Stimulated activated CD4-positive, alpha-beta T cell treated with anti-CD3 and anti-CD28 coated beads, Interleukin-15, amount 100 ng/mL, for 48 hours (primary cell): ENCODE data around the gene LMOD2.
"Not testable (repeated sequence)": the region's sequence is repeated elsewhere in the genome, so short reads cannot be mapped to it uniquely, and the experiment has no call there.

Experiments used
- DNase-seq, 2 donors: peaks; one replicate each; pipeline ENCODE4 v3.0.0-alpha.2; 2020; ENCODE audit warnings: low read depth in 2 of 2

LMOD2 gene, protein sequence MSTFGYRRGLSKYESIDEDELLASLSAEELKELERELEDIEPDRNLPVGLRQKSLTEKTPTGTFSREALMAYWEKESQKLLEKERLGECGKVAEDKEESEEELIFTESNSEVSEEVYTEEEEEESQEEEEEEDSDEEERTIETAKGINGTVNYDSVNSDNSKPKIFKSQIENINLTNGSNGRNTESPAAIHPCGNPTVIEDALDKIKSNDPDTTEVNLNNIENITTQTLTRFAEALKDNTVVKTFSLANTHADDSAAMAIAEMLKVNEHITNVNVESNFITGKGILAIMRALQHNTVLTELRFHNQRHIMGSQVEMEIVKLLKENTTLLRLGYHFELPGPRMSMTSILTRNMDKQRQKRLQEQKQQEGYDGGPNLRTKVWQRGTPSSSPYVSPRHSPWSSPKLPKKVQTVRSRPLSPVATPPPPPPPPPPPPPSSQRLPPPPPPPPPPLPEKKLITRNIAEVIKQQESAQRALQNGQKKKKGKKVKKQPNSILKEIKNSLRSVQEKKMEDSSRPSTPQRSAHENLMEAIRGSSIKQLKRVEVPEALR

DNA sequence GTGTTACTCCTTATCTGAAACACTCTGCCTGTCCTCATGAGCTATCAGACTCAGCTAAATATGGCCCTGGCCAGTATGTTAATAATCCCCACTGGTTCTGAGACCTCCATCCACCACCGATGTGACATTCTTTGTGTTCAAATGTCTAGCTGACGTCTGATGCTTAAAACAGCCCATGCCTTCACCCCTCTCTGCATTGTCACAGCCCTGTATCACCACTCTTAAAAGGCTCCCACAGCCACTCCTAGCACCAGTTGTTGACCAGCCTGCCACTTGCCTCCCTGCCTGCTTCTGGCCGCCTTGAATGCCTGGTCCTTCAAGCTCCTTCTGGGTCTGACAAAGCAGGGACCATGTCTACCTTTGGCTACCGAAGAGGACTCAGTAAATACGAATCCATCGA lies at the start of gene LMOD2:
Gene LMOD2, plus strand, starts transcription at position 253 of the 400 bp plus-strand sequence. Its CDS starts 98 bp downstream, at position 351.
- no peak for DNase-seq

DNA sequence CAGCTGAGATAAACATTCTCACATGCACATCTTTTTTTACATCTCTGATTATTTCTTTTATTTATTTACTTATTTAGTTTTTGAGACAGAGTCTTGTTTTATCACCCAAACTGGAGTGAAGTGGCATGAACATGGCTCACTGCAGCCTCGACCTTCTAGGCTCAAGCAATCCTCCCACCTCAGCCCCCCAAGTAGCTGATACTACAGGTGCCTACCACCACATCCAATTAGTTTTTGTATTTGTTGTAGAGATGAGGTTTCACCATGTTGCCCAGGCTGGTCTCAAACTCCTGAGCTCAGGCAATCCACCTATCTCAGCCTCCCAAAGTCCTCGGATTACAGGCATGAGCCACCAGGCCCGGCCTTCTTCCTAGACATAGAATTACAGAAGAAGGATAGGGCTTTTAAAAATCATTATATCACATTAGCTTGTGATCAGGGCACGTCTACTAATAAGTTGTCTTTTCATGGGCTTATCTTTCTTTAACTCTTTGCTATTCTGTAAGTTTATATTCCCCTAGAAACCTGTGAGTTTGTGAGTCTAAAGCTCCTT lies 48.2 kb upstream of the LMOD2 start:
- DNase-seq = no peak

DNA sequence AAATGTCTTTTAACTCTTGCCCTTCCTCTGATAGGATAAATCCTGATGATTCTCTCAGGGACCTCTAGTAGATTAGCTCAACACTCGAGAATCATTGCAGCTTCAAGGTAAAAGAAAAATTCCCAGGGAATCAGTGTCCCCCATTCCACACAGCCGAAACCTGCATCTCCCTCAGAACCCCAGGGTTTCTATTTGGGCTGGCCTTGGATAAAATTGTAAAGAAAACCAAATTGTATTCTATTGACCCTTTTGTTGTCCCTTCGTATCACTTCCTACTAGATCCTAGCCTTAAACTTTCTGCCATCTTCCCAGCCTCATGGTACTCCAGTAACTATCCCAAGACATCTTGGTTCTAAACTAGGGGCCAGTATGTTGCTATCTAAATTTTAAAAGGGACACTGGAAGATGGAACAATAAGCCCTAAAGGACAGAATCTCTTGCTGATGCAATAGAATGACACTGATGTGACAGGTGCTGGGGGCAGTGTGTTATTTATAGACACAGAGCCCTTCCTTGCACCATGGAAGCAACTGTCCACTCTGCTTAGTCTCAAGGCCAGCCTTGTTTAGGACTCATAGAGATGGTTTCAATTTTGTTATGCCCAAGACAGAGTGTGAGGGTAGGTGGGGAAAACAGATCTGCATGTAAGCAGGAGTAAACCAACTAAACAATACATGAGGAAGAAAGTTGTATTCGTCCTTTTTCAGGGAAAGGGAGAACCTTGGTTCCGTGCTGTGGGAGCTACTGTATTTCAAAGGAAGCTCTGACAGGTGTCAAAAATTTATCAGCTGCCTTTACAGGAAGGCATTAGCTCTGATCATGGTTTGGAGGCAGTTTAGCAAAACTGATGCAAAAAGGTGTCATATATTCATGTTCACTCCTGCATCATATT lies 46.4 kb upstream of the LMOD2 start:
- DNase-seq = no peak

DNA sequence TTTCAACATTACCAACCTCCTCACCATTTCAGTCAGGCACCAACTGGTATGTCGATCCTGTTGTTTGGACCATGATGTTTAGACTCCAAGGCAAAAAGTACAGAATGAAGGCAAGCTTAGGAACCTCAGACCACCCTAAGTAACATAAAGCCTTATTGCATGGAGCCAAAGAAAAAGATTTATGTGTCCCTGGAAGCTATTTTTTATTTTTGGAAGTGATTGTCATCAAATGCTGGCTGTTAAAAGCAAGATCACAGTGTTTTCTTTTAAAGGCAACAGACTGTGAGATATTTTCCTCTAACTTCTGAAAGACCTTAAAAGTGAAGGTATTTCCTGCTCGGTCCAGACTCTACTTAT lies 45.8 kb upstream of the LMOD2 start:
- DNase-seq = no peak

DNA sequence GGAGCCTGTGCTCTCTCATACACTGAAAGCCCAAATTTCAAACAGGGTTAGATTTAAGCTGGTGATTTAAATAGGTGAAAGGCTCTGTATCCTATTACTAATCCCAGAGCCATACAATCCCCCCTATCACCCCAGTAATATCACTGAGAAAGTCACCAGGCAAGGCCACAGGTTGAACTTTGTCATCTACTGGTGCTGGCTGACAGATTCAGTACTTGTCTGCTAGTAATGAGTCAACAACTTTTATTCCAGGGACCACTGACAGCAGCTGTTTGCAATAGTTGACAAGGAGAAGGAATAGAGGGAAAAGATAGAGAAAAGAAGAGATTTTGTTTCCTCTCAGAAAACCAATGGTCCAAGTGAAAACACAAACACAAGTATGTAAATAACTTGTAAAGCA lies 43.6 kb upstream of the LMOD2 start:
- DNase-seq = no peak

DNA sequence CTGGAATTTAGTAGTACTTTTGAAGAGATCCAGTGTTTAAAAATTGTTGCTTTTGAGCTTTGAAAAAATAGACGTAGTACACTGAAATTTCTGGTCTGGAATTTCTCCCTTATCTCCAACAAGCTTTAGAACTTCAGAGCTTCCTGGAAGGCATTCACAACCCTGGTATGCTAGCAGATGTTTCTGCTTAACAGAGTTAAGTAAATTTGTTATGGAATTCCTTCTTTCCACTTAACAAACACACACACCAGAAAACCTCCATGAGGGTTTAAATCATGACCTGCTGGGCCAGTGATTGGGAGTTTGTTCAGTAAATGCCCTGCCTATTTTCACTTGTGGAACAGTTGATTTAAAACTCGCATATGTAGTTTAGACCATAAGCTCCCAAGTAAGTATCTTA lies 40.3 kb upstream of the LMOD2 start:
- no peak for DNase-seq

DNA sequence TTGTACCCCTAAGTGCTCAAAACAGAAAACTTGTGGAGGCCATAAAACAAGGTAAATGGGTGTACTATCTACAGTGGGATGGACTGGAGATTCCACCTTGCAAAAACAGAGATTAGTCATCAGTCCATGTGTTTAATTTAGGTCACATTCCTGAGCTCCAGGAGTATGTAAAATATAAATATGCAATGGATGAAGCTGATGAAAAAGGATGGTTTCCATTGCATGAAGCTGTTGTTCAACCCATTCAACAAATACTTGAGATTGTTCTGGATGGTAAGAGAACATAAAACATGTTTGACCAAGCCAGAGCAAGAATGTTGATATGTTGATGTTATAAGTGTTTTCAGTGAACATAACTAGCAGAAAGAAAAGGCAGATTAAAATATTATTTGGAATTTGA lies 39.4 kb upstream of the LMOD2 start:
- DNase-seq = no peak

DNA sequence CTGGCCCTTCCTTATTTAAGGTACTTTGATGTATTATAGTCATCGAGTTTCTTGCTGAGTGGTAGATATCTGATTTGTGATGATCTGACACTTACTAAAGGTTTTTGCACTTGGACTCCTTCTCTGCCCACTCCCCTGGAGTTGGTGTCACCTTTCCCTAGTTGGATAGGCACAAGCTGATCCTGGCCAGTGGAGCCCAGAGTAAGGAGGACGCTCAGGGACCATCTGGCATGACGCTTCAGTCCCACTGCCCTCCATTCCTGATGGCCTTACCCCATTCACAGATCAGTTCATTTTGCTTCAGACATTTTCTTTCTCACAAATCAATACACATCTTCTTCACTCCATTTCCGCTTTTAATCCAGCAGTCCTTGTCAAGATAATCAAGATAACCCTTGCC lies 34.0 kb upstream of the LMOD2 start:
- DNase-seq = no peak

DNA sequence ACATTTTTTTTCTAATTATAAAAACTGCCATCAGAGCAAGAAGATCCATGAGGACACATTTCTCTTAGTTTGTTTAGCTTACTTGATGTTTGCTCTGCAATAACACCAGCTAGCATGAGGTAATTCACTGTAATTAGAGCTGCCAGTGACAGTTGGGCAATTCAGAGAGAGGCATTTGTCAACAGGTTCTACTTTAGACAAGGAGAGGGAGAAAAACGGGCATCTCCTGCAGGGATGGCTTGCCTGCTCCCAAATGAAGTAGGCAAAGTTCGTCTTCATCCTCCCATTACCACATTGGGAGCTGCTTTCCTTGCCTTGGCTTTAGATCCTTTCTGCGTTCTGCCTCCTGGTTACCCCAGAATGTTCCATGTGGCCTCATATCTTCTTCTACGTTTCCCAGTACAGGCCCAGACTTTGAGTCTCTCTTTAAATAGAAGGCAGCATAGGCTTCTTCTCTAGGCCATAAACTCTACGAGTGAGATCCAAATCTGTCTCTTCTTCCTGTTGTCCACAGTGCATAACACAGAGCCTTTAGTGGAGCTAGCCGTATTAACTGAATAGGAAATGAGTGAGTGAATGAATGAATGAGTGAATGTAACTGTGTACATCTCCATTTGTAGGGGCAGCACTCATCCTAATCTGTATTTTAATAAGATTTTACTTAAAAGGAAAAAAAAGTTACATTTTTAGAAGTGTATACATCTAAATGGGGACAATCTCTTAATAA lies 32.8 kb upstream of the LMOD2 start:
- DNase-seq = no peak

DNA sequence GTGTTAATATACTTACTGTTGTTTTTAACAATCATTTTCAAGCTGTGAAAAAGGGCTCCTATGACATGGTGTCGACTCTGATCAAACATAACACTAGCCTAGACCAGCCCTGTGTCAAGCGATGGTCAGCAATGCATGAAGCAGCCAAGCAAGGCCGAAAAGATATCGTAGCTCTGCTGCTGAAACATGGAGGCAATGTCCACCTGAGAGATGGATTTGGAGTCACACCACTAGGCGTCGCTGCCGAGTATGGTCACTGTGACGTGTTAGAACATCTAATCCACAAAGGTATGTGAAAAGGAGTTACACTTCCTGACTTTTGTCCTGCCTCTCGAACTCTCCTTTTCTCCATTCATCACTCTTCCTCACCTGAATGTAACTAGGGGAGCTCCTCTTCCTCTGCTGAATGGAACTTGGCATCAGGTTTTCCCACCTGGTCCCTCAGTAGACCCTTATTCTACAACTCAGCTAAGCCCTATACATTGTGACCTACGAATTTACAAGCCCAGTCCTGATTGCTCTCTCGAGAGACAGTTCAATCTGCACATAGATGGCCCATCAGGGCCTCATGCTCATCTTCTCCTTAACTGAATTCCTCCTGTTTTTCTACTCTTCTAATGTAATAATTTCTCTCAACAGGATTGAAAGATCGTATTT lies 31.0 kb upstream of the LMOD2 start:
- peak; percentile 40 to 67 for DNase-seq

DNA sequence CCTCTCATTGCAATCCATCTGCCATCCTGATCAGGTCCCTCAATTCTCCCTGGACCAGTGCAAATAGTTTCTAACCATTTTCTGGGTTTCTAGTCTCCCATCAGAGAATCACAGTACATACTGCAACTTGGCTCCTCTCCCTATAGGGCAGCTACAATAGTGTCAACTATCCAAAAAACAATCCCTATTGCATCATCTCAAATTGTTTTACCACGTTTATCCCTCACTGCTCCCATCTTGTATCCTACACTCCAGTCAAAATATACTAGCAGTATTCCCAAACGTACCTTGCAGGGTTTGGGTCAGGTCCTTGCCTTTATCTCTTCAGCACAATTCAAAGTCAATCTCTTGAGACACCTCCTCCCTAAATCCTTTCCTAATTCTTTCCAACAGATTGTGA lies 30.4 kb upstream of the LMOD2 start:
- DNase-seq = no peak

DNA sequence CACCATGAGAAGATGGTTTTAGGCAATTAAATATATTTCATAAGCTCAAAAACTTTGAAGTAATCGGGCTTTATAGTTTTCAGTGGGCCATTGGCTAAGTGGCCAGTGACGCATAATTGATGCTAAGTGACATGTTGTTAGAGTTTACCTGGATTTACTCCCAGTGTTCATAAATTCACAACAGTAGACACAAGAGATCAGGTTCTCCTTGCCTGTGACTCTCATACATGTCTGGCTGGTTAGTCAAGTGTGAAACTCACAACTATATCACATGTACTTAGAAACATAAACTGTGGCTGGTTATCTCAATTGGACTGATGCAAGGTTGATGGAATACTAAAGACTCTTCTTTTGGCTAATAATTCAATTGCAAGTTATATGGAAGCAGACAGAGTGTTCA lies 27.8 kb upstream of the LMOD2 start:
- DNase-seq = no peak

DNA sequence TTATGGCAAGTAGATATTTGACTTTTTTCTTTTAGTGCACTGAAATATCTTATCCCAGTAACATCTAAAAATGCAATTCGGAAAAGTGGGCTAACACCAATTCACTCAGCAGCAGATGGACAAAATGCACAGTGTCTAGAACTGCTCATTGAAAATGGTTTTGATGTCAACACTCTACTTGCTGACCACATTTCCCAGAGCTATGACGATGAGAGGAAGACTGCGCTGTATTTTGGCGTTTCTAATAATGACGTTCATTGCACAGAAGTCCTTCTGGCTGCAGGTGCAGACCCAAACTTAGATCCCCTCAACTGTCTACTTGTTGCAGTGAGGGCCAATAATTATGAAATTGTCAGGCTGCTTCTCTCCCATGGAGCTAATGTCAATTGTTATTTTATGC lies 26.8 kb upstream of the LMOD2 start:
- DNase-seq = no peak

DNA sequence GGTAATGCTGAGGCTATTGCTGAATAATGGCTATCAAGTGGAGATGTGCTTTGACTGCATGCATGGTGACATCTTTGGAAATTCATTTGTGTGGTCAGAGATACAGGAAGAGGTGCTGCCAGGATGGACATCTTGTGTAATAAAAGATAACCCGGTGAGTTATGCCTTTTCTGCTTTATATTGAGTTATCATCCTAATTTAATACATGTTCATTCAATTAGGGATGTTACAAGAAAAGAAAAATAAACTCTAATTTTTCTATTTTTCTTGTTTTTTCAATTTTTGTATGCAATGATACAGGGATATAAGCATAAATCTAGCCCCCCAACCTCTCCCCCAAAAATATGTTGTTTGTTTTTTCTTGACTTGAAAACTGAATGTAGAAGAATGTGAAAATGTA lies 26.4 kb upstream of the LMOD2 start:
- no peak for DNase-seq

DNA sequence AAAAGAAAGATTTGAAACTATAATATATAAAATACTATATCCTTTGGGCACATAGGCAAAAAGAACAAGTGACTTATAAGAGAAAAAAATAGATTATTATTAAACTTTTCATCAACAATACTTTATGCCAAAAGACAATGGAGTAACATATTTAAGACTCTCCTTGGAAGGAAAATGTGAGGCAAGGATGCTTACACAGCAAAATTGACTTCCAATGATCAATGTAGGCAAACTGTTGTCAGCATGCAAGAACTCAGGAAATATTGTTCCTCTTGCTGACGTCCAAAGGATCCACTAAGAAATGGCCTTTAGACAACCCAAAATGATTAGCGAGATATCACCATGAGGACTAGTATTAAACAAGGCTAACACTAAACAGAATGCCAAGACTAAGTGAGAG lies 22.9 kb upstream of the LMOD2 start:
- no peak for DNase-seq

DNA sequence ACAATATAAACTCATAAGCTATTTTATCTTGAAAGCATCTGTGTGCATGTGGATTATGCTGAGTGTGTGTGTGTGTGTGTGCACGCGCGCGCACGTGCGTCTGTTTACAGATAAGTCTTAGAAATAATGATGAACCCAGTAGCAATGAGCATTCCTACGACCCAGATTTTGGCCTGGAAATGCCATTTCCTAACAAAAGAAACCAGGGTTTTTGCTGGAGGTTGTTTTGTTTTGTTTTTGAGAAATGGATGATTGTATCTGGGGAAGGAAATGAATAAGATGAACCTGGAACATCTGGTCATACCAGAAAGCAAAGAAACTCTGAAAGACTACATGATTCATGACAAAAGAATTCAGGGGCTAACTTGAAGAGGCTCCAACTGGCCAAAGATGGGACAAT lies 22.1 kb upstream of the LMOD2 start:
- DNase-seq = no peak

DNA sequence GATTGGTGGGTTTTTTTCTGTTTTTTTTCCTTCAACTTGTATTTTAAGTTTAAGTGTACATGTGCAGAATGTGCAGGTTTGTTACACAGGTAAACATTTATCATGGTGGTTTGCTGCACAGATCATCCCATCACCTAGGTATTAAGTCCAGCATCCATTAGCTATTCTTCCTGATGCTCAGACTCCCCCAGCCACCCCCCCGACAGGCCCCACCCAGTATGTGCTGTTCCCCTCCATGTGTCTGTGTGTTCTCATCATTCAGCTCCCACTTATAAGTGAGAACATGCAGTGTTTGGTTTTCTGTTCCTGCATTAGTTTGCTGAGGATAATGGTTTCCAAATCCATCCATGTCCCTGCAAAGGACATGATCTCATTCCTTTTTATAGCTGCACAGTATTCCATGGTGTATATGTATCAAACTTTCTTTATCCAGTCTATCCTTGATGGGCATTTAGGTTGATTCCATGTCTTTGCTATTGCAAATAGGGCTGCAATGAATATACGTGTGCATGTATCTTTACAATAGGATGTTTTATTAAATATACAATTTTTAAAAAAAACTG lies 21.6 kb upstream of the LMOD2 start:
- DNase-seq = not testable (repeated sequence)

DNA sequence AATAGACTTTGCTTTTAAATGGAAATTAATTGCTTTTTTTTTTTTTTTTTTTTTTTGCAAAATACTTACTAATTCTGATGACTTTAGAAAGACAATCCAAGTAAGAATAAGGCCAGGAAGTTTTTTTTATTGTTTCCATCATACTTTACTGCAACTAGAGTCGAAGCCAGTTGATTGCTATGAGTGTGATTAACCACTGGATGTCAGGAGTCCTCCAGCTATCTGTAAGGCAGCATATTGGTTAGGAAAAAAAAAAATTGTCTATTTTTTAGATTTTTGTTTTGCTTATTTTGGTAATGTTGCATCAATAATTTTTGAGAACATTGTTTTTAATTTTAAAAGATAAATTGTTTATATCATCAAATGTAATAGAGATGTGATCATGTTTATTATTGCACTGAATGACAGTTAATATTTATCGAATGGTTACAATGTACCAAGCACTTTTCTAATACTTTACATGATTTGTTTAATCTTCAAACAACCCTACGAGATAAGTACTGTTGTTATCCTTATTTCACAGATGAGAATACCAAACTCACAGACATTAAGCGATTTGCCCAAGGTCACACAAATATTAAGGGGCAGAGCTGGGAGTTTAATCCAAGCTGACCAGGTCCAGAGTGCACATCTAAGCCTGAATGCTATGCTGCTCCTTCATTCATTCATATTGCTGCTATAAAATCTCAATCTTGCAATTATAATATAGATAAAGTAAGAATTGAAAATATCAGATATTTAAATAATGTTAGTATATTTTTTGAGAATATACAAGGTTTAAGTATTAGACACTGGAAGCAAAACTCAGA lies 19.9 kb upstream of the LMOD2 start:
- no peak for DNase-seq

DNA sequence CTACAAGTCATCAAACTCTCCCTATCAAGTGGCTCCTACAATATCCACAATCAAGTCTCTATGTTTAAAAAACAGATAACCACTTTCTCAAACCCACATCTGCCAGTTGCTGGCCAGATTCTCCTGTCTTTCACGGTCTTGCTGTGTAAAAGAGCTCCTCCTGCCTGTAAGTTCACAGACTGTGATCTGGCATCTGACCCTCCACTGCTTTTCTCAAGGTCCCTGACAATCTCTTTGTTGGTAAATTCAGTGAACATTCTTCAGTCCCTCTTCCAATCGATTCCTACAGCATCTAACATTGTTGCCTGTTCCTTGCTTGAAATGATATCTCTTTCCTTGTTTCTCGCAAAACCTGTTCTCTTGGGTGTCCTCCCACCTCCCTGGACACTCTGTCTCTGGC lies 18.5 kb upstream of the LMOD2 start:
- DNase-seq = no peak

DNA sequence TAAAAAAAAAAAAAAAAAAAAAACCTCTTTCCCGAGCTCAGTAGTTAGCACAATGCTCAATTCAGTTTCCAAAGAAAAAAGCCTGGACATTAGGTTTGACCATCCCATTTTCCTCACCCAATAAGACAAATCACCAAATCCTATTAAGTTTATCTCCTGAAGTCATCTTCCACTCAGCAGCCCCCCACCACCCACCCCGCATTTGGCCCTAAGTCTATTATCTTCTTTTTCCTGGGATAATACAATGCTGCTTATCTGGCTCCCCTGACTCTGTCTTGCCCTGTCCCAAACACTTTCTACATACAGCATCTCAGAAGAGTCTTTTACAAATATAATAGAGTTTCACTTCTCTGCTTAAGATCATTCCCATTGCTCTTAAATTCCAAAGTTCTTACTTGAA lies 17.8 kb upstream of the LMOD2 start:
- no peak for DNase-seq
